ENCODE data around the gene ANO2.
A peak's percentile ranks its signal among the peaks of the same experiment; 100 is the strongest.
"Not testable (repeated sequence)": the region's sequence is repeated elsewhere in the genome, so short reads cannot be mapped to it uniquely, and the experiment has no call there.

ANO2 gene

DNA sequence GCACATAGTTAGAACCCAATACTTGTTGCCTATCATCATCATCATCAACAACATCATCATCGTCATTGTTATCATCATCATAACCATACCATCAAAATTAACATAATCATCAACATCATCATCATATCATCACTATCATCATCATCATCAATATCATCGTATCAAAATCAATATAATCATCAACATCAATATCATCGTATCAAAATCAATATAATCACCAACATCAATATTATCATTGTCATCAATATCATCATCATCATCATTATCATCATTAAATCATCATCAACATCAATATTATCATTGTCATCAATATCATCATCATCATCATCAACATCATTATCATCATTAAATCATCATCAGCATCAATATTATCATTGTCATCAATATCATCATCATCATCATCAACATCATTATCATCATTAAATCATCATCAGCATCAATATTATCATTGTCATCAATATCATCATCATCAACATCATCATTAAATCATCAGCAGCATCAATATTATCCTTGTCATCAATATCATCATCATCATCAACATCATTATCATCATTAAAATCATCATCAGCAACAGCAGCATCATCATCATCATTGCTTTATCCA, 286.6 kb downstream of the ANO2 start:
- H3K27me3 ChIP-seq (ENCODE audit: control insufficient read depth, insufficient read depth, low read length); H3K4me3 ChIP-seq (ENCODE audit: low read length); H3K9me3 ChIP-seq (ENCODE audit: control insufficient read depth, insufficient read depth, low read length); H3K36me3 ChIP-seq (ENCODE audit: control insufficient read depth, insufficient read depth, low read length); DNase-seq (ENCODE audit: low read depth, low spot score); H3K27ac ChIP-seq (ENCODE audit: low read length); H3K4me1 ChIP-seq (ENCODE audit: control insufficient read depth, insufficient read depth, low read length): not testable (repeated sequence)
- WGBS (ENCODE audit: insufficient coverage, insufficient read length): 100% methylated on average over 3 of the region's 3 CpGs

DNA sequence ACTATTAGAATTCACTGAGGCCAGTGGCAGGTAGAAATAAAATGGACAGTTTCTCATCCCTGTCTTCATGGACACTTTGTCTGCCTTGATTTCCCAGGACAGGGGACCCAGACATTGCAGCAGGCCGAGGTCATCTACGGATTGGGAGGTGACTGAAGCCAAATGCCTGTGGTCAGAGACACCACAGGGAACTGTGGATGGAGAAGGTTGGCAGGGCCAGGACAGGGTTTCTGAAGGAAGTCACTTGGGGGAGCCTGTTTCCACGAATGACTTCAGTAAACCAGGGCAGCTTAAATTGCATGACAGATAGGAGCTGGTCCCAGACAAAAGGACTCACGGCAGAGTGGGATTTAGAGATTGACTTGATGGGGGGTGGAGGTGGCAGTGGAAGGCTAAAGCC, 288.2 kb downstream of the ANO2 start:
- Histone ChIP-seq H3K36me3 (ENCODE audit: control insufficient read depth, insufficient read depth, low read length) (no peaks in the 10 kb centered on the region), H3K4me3 (ENCODE audit: low read length) (no peak overlapping the region), H3K27me3 (ENCODE audit: control insufficient read depth, insufficient read depth, low read length) (no peaks in the 10 kb centered on the region), H3K4me1 (ENCODE audit: control insufficient read depth, insufficient read depth, low read length) (no peaks in the 10 kb centered on the region), H3K9me3 (ENCODE audit: control insufficient read depth, insufficient read depth, low read length) (no peaks in the 10 kb centered on the region), H3K27ac (ENCODE audit: low read length) (no peak overlapping the region)
- DNase-seq (ENCODE audit: low read depth, low spot score): no peak
- no CpG with 5 or more reads among the region's 4 CpGs for WGBS (ENCODE audit: insufficient coverage, insufficient read length)

DNA sequence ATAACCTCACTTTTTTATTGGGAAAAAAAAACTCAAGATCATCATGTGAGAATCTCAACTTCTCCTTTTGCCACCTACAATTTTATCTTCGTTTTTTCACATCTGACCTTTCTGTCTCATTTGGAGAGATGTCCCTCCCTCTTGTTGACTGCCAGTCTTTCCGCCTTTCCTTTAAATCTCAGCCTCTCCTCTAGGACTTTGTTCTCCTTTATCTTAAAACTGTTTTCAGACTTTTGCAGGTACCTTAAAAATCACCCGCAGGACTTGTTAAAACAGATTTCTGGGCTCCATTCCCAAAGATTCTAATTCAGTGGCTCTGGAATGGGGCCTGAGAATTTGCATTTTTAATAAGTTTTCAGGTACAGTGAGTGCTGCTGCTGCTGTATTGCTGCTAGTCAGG, 289.9 kb downstream of the ANO2 start:
- H3K27me3 ChIP-seq (ENCODE audit: control insufficient read depth, insufficient read depth, low read length): no peaks in the 10 kb centered on the region
- no peak for DNase-seq (ENCODE audit: low read depth, low spot score)
- WGBS (ENCODE audit: insufficient coverage, insufficient read length): no CpG with 5 or more reads among the region's 3 CpGs
- H3K9me3 ChIP-seq (ENCODE audit: control insufficient read depth, insufficient read depth, low read length): no peaks in the 10 kb centered on the region
- no peak overlapping the region for H3K4me3 ChIP-seq (ENCODE audit: low read length)
- no peak overlapping the region for H3K27ac ChIP-seq (ENCODE audit: low read length)
- no peaks in the 10 kb centered on the region for H3K4me1 ChIP-seq (ENCODE audit: control insufficient read depth, insufficient read depth, low read length)
- no peaks in the 10 kb centered on the region for H3K36me3 ChIP-seq (ENCODE audit: control insufficient read depth, insufficient read depth, low read length)

DNA sequence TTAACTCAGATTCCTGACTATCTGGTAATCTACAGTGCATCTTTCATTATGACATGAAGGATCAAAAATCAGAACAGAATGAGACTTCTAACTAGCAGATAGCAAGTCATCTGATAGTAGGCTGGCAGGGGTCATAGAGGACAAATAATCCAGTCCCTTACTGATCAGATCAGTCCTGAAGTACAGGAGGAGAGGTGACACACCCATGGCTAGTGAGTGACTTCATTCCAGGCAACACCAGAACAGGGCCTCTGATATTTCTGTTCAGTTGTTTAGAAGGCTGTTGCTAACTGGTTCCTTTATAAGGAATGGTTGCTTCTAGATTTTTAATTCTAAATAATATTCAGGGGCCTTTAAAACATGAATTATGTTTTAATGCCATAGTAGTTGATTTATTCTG, 291.0 kb downstream of the ANO2 start:
- no peak overlapping the region for H3K4me3 ChIP-seq (ENCODE audit: low read length)
- H3K27ac ChIP-seq (ENCODE audit: low read length): no peak overlapping the region
- no peak for DNase-seq (ENCODE audit: low read depth, low spot score)
- no peaks in the 10 kb centered on the region for H3K4me1 ChIP-seq (ENCODE audit: control insufficient read depth, insufficient read depth, low read length)
- no peaks in the 10 kb centered on the region for H3K36me3 ChIP-seq (ENCODE audit: control insufficient read depth, insufficient read depth, low read length)
- H3K27me3 ChIP-seq (ENCODE audit: control insufficient read depth, insufficient read depth, low read length): no peaks in the 10 kb centered on the region
- no peaks in the 10 kb centered on the region for H3K9me3 ChIP-seq (ENCODE audit: control insufficient read depth, insufficient read depth, low read length)

DNA sequence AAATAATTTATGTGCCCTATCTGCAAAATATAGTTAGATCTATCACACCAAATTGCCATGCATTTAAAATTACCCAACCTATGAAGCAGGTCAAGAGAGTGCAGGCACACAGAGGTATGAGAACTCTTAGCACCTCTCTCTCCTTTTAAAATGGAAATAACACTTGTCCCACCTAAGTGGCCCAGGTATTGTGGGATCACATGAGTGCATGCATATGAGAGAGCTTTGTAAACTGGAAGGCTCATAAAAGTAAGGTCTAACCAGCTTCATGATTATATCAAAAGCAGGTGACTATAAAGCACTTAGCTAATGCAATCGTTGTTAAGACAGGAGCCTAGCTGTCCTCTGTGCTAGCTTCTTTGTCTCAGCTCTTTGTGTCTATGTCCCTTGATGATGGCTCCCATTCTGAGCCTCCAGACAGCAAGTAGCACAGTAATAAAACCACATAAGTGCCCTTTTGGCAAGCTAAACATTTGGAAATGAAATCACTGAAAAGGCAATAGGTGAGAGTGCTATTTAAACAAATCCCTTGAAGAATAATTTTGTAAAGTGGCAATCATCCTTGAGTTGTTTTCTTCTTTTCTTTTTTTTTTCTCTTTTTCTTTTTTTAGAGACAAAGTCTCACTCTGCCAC, 294.1 kb downstream of the ANO2 start:
- Histone ChIP-seq H3K27ac (ENCODE audit: low read length) (no peak overlapping the region), H3K36me3 (ENCODE audit: control insufficient read depth, insufficient read depth, low read length) (no peaks in the 10 kb centered on the region), H3K27me3 (ENCODE audit: control insufficient read depth, insufficient read depth, low read length) (no peaks in the 10 kb centered on the region), H3K4me3 (ENCODE audit: low read length) (no peak overlapping the region), H3K4me1 (ENCODE audit: control insufficient read depth, insufficient read depth, low read length) (peaks cover 1% of the 10 kb centered on the region; the same call in 1 of the 2 replicates), H3K9me3 (ENCODE audit: control insufficient read depth, insufficient read depth, low read length) (no peaks in the 10 kb centered on the region)
- no CpG with 5 or more reads among the region's 1 CpG for WGBS (ENCODE audit: insufficient coverage, insufficient read length)
- DNase-seq (ENCODE audit: low read depth, low spot score): no peak

DNA sequence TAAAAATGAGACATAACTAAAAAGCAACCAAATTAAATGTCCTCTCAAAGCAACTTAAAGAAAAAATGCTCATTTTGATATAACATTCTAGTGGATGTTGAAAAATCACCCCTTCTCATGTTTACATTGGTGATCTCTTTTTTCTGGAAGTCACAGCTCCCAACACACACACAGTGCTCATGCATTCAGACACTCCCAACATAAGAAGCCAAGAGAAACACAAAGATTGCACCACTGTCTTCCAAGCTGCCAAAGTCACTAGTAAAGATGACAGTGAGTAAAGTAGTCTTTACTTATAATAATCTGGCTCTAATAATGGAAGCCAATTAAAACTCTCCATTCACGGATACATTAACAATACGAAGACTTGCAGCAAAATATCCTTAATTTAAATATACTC, 294.8 kb downstream of the ANO2 start:
- Histone ChIP-seq H3K4me3 (ENCODE audit: low read length) (no peak overlapping the region), H3K36me3 (ENCODE audit: control insufficient read depth, insufficient read depth, low read length) (no peaks in the 10 kb centered on the region), H3K27me3 (ENCODE audit: control insufficient read depth, insufficient read depth, low read length) (no peaks in the 10 kb centered on the region), H3K4me1 (ENCODE audit: control insufficient read depth, insufficient read depth, low read length) (peaks cover 1% of the 10 kb centered on the region; the same call in 1 of the 2 replicates), H3K9me3 (ENCODE audit: control insufficient read depth, insufficient read depth, low read length) (no peaks in the 10 kb centered on the region), H3K27ac (ENCODE audit: low read length) (no peak overlapping the region)
- no peak for DNase-seq (ENCODE audit: low read depth, low spot score)
- no CpG with 5 or more reads among the region's 2 CpGs for WGBS (ENCODE audit: insufficient coverage, insufficient read length)

DNA sequence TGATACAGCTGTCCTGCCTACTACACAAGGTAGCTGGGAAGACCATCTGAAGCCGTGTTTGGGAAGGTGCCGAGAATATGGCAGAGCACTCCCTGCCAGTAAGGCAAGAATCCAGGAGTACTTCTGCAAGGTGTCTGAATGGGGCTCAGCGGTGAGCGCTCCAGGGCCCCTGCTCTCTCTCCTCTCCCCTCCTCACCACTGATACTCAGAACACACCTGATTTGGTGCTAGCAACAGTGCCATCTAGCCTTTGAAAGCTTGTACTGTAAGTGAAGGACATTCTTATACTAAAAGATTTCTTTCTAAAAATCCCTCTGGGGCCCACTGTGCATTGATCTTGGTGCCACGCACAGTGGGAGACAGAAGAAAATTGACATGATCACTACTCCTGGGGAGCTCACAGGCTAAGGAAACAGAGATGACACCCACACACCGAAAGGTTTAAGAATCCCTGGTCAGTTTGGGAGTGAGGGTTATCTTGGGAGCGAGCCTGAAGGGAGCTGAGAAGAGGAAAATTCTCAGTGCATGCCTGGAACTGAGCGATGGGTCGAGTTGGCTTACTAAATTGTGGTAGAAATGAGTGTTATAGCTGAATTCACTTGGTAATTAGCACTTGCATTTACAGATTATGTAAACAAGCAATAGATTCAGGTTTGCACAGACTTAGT, 296.2 kb downstream of the ANO2 start:
- no CpG with 5 or more reads among the region's 9 CpGs for WGBS (ENCODE audit: insufficient coverage, insufficient read length)
- Histone ChIP-seq H3K4me1 (ENCODE audit: control insufficient read depth, insufficient read depth, low read length) (peaks cover 1% of the 10 kb centered on the region; the same call in 1 of the 2 replicates), H3K27me3 (ENCODE audit: control insufficient read depth, insufficient read depth, low read length) (no peaks in the 10 kb centered on the region), H3K36me3 (ENCODE audit: control insufficient read depth, insufficient read depth, low read length) (no peaks in the 10 kb centered on the region), H3K9me3 (ENCODE audit: control insufficient read depth, insufficient read depth, low read length) (no peaks in the 10 kb centered on the region), H3K27ac (ENCODE audit: low read length) (no peak overlapping the region), H3K4me3 (ENCODE audit: low read length) (no peak overlapping the region)
- peak; percentile 57 for DNase-seq (ENCODE audit: low read depth, low spot score)

DNA sequence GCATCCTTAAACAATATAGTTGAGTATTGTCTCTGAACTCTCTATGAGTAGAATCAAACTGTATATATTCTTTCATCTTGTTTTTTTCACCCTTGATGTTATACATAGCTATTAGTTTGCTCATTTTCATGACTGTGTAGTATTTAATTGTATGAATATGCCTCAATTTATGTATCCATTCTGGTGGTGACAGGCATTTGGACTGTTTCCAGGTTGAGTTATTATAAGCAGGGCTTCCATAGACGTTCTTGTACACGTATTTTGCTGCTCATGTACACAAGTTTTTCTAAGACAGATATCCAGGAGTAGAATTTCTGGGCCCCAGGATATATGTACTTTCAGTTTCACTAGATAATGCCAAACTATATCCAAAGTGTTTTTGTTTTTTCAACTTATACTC, 301.8 kb downstream of the ANO2 start:
- no peak for DNase-seq (ENCODE audit: low read depth, low spot score)
- Histone ChIP-seq H3K9me3 (ENCODE audit: control insufficient read depth, insufficient read depth, low read length) (no peaks in the 10 kb centered on the region), H3K4me3 (ENCODE audit: low read length) (no peak overlapping the region), H3K27ac (ENCODE audit: low read length) (no peak overlapping the region), H3K36me3 (ENCODE audit: control insufficient read depth, insufficient read depth, low read length) (no peaks in the 10 kb centered on the region), H3K27me3 (ENCODE audit: control insufficient read depth, insufficient read depth, low read length) (no peaks in the 10 kb centered on the region), H3K4me1 (ENCODE audit: control insufficient read depth, insufficient read depth, low read length) (no peaks in the 10 kb centered on the region)
- no CpG with 5 or more reads among the region's 2 CpGs for WGBS (ENCODE audit: insufficient coverage, insufficient read length)

DNA sequence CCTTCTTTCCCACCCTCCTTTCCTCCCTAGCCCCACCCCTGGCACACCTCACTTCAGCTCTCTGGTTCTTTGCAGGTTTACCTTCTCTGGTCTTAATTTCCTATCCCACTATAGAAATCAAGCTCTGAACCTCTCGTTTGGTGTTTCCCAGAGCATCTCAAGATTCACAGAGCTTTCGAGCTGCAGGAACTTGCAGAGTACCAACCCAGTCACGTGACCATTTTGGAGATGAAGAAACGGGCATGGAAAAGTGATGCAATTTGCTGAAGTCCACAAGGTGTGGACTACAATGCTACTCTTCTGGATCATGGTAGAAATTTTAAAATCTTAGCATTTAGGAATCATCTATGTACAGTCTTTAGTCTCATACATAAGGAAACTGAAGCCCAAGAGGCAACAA, 307.4 kb downstream of the ANO2 start:
- Histone ChIP-seq H3K36me3 (ENCODE audit: control insufficient read depth, insufficient read depth, low read length) (no peaks in the 10 kb centered on the region), H3K9me3 (ENCODE audit: control insufficient read depth, insufficient read depth, low read length) (no peaks in the 10 kb centered on the region), H3K4me3 (ENCODE audit: low read length) (no peak overlapping the region), H3K27me3 (ENCODE audit: control insufficient read depth, insufficient read depth, low read length) (no peaks in the 10 kb centered on the region), H3K27ac (ENCODE audit: low read length) (no peak overlapping the region), H3K4me1 (ENCODE audit: control insufficient read depth, insufficient read depth, low read length) (no peaks in the 10 kb centered on the region)
- DNase-seq (ENCODE audit: low read depth, low spot score): no peak
- WGBS (ENCODE audit: insufficient coverage, insufficient read length): no CpG with 5 or more reads among the region's 4 CpGs

DNA sequence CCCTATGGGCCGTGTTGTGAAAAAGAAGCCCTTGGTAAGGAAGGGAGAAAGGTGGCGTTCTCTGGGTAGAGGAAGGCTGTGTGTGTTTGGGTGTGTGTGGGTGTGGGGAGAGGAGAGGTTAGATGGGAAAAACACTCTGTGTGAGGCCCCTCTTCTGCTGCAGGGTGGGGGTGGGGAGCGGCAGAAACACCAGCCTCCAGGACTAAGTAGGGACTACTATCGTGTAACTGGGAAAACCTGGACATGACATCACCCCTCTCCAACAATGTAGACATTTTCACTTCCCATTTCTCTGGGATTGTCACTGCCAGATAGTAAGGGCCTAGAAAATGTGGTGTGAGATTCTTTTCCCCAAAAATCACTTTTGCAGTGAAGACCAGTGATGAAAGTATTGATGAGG, 308.2 kb downstream of the ANO2 start:
- Histone ChIP-seq H3K27ac (ENCODE audit: low read length) (no peak overlapping the region), H3K4me3 (ENCODE audit: low read length) (no peak overlapping the region), H3K36me3 (ENCODE audit: control insufficient read depth, insufficient read depth, low read length) (no peaks in the 10 kb centered on the region), H3K27me3 (ENCODE audit: control insufficient read depth, insufficient read depth, low read length) (no peaks in the 10 kb centered on the region), H3K9me3 (ENCODE audit: control insufficient read depth, insufficient read depth, low read length) (no peaks in the 10 kb centered on the region), H3K4me1 (ENCODE audit: control insufficient read depth, insufficient read depth, low read length) (no peaks in the 10 kb centered on the region)
- 100% methylated on average over 1 of the region's 4 CpGs for WGBS (ENCODE audit: insufficient coverage, insufficient read length)
- DNase-seq (ENCODE audit: low read depth, low spot score): no peak

DNA sequence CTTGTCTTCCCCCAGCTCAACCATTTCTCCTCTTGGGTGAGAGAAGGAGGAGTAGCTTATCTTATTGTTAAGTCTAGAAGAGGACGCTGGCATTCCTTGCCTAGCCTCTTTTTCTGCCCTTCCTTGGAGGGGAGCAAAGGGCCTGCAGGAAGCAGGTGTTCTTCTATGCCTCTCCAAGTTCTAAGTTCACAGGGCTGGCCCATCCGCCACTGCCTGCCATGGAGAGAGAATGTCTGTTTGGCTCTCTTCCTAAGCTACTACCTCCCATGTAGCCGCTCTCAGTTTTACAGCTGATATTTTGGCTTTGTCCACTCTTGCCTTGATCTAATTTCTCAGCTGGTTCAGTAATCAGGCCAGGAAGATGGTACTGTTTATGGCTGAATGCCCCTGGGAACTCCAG, 312.0 kb downstream of the ANO2 start:
- no peak overlapping the region for H3K27ac ChIP-seq (ENCODE audit: low read length)
- no peaks in the 10 kb centered on the region for H3K36me3 ChIP-seq (ENCODE audit: control insufficient read depth, insufficient read depth, low read length)
- H3K4me1 ChIP-seq (ENCODE audit: control insufficient read depth, insufficient read depth, low read length): no peaks in the 10 kb centered on the region
- DNase-seq (ENCODE audit: low read depth, low spot score): no peak
- no CpG with 5 or more reads among the region's 3 CpGs for WGBS (ENCODE audit: insufficient coverage, insufficient read length)
- H3K4me3 ChIP-seq (ENCODE audit: low read length): no peak overlapping the region
- H3K9me3 ChIP-seq (ENCODE audit: control insufficient read depth, insufficient read depth, low read length): no peaks in the 10 kb centered on the region
- H3K27me3 ChIP-seq (ENCODE audit: control insufficient read depth, insufficient read depth, low read length): no peaks in the 10 kb centered on the region
